ENCODE measurements around the gene SPATA31A7.
"Not testable (repeated sequence)": the region's sequence is repeated elsewhere in the genome, so short reads cannot be mapped to it uniquely, and the experiment has no call there.

GRCh38 chr9:61189736-61190135, at the start of gene SPATA31A7:
- not testable (repeated sequence) for TF ChIP-seq CTCF, POLR2A (IDR thresholded peaks at IDR 0.05)

All from thyroid gland (tissue), 4 donors.